Pulmonary artery endothelial cell (primary cell): ENCODE data around the gene ATG9A. TPM values are rescaled to one million over a fixed set of nuclear protein-coding genes. Genes with fewer than 3 reads are reported as not detected.
"Not testable (repeated sequence)": the region's sequence is repeated elsewhere in the genome, so short reads cannot be mapped to it uniquely, and the experiment has no call there.

ENCODE experiments used
- DNase-seq: peaks from one replicate; pipeline ENCODE4 v3.0.0-alpha.2; 2011; ENCODE audit warnings: low read depth, low spot score
- total RNA-seq: library from RNA; depleted of rRNA; stranded (reverse); fragments of >200 nt; gene quantifications from 2 replicates; pipeline ENCODE4 v1.2.3, GENCODE V29; 2014

The ATG9A gene
- total RNA-seq, 1 donor from 2014 or later = 41.3 TPM

- DNase-seq = no peak
These were observed 22.1 kb downstream of the ATG9A start for GRCh38 chr2:219207134-219207883.

GRCh38 chr2:219206328-219207133, 22.9 kb downstream of the ATG9A start, which contains the start of gene ZFAND2B:
ZFAND2B (plus strand) TSS chr2:219206782; CDS start chr2:219206988, 206 bp downstream.
- DNase-seq = peak; percentile 69

DNA sequence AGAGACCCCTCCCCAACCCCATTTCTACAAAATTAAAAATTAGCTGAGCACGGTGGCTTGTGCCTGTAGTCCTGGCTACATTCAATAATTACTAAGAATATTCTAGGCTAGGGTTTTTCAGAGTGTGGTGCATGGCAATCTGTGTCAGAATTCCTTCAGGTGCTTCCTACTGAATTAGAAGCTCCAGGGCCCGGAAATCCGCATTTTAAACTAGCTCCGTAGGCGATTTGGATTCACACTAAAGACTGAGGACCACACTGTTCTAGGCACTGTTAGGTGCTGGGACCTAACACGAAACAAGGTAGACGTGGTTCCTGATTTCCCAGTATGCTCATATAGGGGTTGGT, 23.5 kb downstream of the ATG9A start:
- no peak for DNase-seq

- no peak for DNase-seq
These were observed 24.3 kb downstream of the ATG9A start for GRCh38 chr2:219205165-219205538.

GRCh38 chr2:219204425-219205164, 24.8 kb downstream of the ATG9A start:
- no peak for DNase-seq

GRCh38 chr2:219201331-219201730, 28.1 kb downstream of the ATG9A start:
- DNase-seq = not testable (repeated sequence)

DNA sequence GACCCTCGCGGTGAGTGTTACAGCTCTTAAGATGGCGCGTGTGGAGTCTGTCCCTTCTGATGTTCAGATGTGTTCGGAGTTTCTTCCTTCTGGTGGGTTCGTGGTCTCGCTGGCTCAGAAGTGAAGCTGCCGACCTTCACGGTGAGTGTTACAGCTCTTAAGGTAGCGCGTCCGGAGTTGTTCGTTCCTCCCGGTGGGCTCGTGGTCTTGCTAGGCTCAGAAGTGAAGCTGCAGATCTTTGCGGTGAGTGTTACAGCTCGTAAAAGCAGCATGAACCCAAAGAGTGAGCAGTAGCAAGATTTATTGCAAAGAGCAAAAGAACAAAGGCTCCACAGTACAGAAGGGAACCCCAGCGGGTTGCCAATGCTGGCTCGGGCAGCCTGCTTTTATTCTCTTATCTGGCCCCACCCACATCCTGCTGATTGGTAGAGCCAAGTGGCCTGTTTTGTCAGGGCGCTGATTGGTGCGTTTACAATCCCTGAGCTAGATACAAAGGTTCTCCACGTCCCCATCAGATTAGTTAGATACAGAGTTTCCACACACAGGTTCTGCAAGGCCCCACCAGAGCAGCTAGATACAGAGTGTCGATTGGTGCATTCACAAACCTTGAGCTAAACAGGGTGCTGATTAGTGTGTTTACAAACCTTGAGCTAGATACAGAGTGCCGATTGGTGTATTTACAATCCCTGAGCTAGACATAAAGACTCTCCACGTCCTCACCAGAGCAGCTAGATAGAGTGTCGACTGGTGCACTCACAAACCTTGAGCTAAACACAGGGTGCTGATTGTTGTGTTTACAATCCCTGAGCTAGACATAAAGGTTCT, 28.7 kb downstream of the ATG9A start:
- DNase-seq = not testable (repeated sequence)

GRCh38 chr2:219199470-219200211, 29.8 kb downstream of the ATG9A start:
- DNase-seq = no peak

GRCh38 chr2:219198974-219199373, 30.5 kb downstream of the ATG9A start:
- DNase-seq = no peak

GRCh38 chr2:219197388-219197787, 32.0 kb downstream of the ATG9A start:
- no peak for DNase-seq

GRCh38 chr2:219186754-219187456, 42.5 kb downstream of the ATG9A start:
- no peak for DNase-seq

- DNase-seq = no peak
These were observed 45.3 kb downstream of the ATG9A start for GRCh38 chr2:219184121-219184520.

GRCh38 chr2:219183151-219183772, 46.2 kb downstream of the ATG9A start:
- DNase-seq = no peak

GRCh38 chr2:219182331-219183150, 46.9 kb downstream of the ATG9A start:
- no peak for DNase-seq

- DNase-seq = no peak
These were observed 47.9 kb downstream of the ATG9A start for GRCh38 chr2:219181531-219181930.

DNA sequence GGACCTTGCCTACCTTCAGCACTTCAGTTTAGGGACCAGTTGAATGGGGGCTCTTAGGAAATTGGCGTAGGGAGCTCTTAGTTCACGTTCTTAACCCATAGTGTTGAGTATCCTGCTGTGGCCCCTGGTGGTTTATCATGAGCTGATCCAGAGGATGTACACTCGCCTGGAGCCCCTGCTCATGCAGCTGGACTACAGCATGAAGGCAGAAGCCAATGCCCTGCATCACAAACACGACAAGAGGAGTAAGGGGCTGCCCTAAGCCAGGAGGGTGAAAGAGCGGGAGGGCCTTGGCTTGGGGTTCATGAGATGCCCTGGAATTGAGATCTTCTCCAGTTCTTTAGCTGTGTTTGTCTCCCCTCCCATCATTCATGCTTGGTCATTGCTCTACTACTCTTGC, 48.5 kb downstream of the ATG9A start:
- no peak for DNase-seq

DNA sequence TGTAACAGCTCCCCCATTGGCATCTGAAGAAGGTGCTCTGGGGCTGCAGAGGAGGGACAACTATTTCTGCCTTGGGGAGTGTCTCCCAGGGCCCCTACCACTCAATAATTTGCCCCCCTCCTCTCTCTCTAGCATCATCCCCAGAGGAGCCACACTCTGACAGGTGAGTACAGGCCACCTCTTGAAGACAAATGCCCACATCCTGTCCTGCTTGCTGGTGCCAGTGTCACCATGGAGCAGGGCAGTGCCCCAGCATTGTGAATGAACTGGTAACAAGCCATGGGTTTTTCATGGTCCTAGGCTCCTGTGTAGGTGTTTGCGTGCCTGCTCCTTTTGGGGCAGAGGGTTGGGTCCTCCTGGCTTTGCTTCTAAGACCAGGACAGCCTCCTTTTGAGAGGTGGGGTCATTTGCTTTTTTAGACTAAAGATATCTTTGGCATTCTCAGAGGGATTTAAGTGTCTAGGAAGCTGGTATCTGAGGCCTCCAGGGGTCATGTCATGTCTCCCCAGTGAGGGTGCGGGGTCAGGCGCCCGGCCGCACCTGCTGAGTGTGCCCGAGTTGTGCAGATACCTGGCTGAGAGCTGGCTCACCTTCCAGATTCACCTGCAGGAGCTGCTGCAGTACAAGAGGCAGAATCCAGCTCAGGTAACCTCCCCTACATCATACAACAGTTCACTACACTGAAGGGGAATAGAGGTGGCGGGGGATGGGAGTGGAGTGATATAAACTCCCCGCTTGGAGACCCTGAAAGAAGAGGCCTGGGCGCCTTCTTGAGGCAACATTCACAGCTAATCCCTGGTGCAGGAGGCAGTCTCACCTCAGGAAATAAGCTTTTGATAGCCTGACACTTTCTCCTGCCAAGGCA, 49.6 kb downstream of the ATG9A start:
- DNase-seq = no peak
